Endothelial cell of umbilical vein (primary cell): ENCODE results near the gene MRPS23. TPM values are rescaled to one million over a fixed set of nuclear protein-coding genes. Genes with fewer than 3 reads are reported as not detected.
A peak's percentile ranks its signal among the peaks of the same experiment; 100 is the strongest.

Experiments used
- BruUV-seq: library from RNA; stranded (reverse); fragments of 400-500 nt; replicated peaks from 2 replicates; lab custom pipeline; 2021; lab: Mats Ljungman, UMichigan
- CTCF ChIA-PET: fragments of 300-600, 350-600 bp; sonication (Branson Sonifier 250); formaldehyde crosslinking; loops from one replicate; lab custom pipeline; 2021; ENCODE audit warnings: antibody characterized with exemption, inconsistent platforms; lab: Charles Lee
- POLR2A ChIA-PET: fragments of 300-600, 350-600 bp; sonication (Branson Sonifier 250); formaldehyde crosslinking; loops from one replicate; lab custom pipeline; 2021; ENCODE audit warnings: antibody characterized with exemption, inconsistent platforms; lab: Charles Lee
- DNase-seq: peaks from one replicate; pipeline ENCODE4 v3.0.0-alpha.2; 2011; ENCODE audit warnings: low read depth, low spot score
- FAIRE-seq: peaks from 2 replicates; lab custom pipeline; 2011; peaks lifted over from hg19 to GRCh38; lab: Jason Lieb, UNC
- H2AFZ ChIP-seq: 2 replicates; pipeline ENCODE4 v1.6.0; 2012; ENCODE audit warnings: low read depth, low read length, control low read depth, inconsistent platforms
- H3K27ac ChIP-seq: 2 replicates; pipeline ENCODE4 v1.5.1; 2011; ENCODE audit warnings: low read depth, mild to moderate bottlenecking, control low read depth, low read length, moderate library complexity; ENCODE audit not compliant: insufficient read depth
- H3K27me3 ChIP-seq, 2 experiments: 2 replicates each; pipeline versions ENCODE4 v1.6.0 to v1.6.1; 2011; ENCODE audit warnings: low read length in 2 of 2, mixed read lengths in 1 of 2; ENCODE audit not compliant: control insufficient read depth in 2 of 2, insufficient read depth in 2 of 2
- H3K36me3 ChIP-seq, 2 experiments: 2 replicates in 1 of 2; 3 replicates in 1 of 2; pipeline ENCODE4 v1.5.1; 2011; ENCODE audit warnings: low read length in 2 of 2, mild to moderate bottlenecking in 1 of 2, moderate library complexity in 1 of 2; ENCODE audit not compliant: control insufficient read depth in 2 of 2, insufficient read depth in 2 of 2; ENCODE audit errors: extremely low read depth in 1 of 2
- H3K4me1 ChIP-seq: 3 replicates; pipeline ENCODE4 v1.5.1; 2011; ENCODE audit warnings: mild to moderate bottlenecking, low read length; ENCODE audit not compliant: control insufficient read depth, insufficient read depth; ENCODE audit errors: extremely low read depth
- H3K4me2 ChIP-seq: 2 replicates; pipeline ENCODE4 v1.6.1; 2011; ENCODE audit warnings: low read length, control low read depth, mixed read lengths; ENCODE audit not compliant: insufficient read depth
- H3K4me3 ChIP-seq, 3 experiments: fragments of 200-600 bp in 1 of 3; sonication (generic), shearing (Covaris generic) in 1 of 3; replicated peaks in 1 of 3; 2 replicates each; pipeline ENCODE4 v1.5.1; 2011 to 2016; ENCODE audit warnings: control low read depth in 3 of 3, low read length in 3 of 3, mild to moderate bottlenecking in 2 of 3, inconsistent platforms in 1 of 3, low read depth in 1 of 3, moderate library complexity in 1 of 3; ENCODE audit not compliant: insufficient read depth in 1 of 3
- H3K79me2 ChIP-seq: 2 replicates; pipeline ENCODE4 v1.6.0; 2012; ENCODE audit warnings: low read length, inconsistent platforms; ENCODE audit not compliant: control insufficient read depth, insufficient read depth
- H3K9ac ChIP-seq: replicated peaks from 2 replicates; pipeline ENCODE3; 2011; ENCODE audit warnings: low read length, control low read depth; ENCODE audit not compliant: insufficient read depth; ENCODE audit errors: extremely low read depth
- H3K9me1 ChIP-seq: replicated peaks from 3 replicates; pipeline ENCODE4 v1.6.0; 2011; ENCODE audit warnings: mild to moderate bottlenecking, low read length; ENCODE audit not compliant: control insufficient read depth, insufficient read depth; ENCODE audit errors: extremely low read depth
- H3K9me3 ChIP-seq: replicated peaks from 2 replicates; pipeline ENCODE4 v1.5.1; 2012; ENCODE audit warnings: low read length, inconsistent platforms; ENCODE audit not compliant: control insufficient read depth, insufficient read depth
- H4K20me1 ChIP-seq: replicated peaks from 2 replicates; pipeline ENCODE3; 2011; ENCODE audit warnings: mild to moderate bottlenecking, low read length; ENCODE audit not compliant: control insufficient read depth, insufficient read depth; ENCODE audit errors: extremely low read depth
- EZH2 ChIP-seq: IDR thresholded peaks from 2 replicates; pipeline ENCODE4 v1.6.1; 2012; ENCODE audit warnings: borderline replicate concordance, low read depth, mild to moderate bottlenecking, moderate library complexity, low read length, inconsistent platforms; ENCODE audit not compliant: severe bottlenecking
- FOS ChIP-seq: IDR thresholded peaks from 2 replicates; pipeline ENCODE4 v1.6.1; 2011; ENCODE audit warnings: mild to moderate bottlenecking, low read length, moderate library complexity, borderline replicate concordance; ENCODE audit not compliant: insufficient read depth
- GATA2 ChIP-seq: IDR thresholded peaks from 2 replicates; pipeline ENCODE4 v1.7.0; 2011; ENCODE audit warnings: low read depth, mild to moderate bottlenecking, moderate library complexity, mixed read lengths, low read length; ENCODE audit not compliant: insufficient read length, insufficient read depth
- JUN ChIP-seq: IDR thresholded peaks from 2 replicates; pipeline ENCODE4 v1.6.1; 2011; ENCODE audit warnings: borderline replicate concordance, low read depth; ENCODE audit not compliant: insufficient read length, insufficient read depth
- MYC ChIP-seq: IDR thresholded peaks from one replicate; pipeline ENCODE4 v1.6.1; 2011; ENCODE audit warnings: mild to moderate bottlenecking, low read depth, low read length
- POLR2A ChIP-seq: IDR thresholded peaks from 2 replicates; pipeline ENCODE4 v1.6.1; 2012; ENCODE audit warnings: low read depth, mild to moderate bottlenecking, control low read depth, low read length
- POLR2AphosphoS5 ChIP-seq: IDR thresholded peaks from 2 replicates; pipeline ENCODE4 v1.6.1; 2012; ENCODE audit warnings: low read depth, mild to moderate bottlenecking, control low read depth, low read length, moderate library complexity; ENCODE audit not compliant: insufficient read depth
- dilution Hi-C: fragments of 300-500 bp; cut with MboI; formaldehyde crosslinking; loops from one replicate; pipeline ENCODE4 v1.15.0; 2019; ENCODE audit warnings: low sequenced_read_pairs; ENCODE audit not compliant: extremely low pct_ligation_motif_present
- intact Hi-C: fragments of 100-400 bp; cut with micrococcal nuclease; formaldehyde crosslinking; loops from one replicate; pipeline ENCODE4 v1.10.0; 2022
- polyA plus RNA-seq, 4 experiments: library from polyadenylated mRNA; depleted of rRNA in 3 of 4; stranded (reverse) in 3 of 4; unstranded in 1 of 4; fragments of >200 nt; gene quantifications; 2 replicates each; pipeline versions ENCODE4 v1.2.1 to v1.2.3, GENCODE V29; 2011 to 2012; ENCODE audit warnings: missing spikeins in 1 of 4
- total RNA-seq: library from RNA; stranded (reverse); gene quantifications from 2 replicates; pipeline ENCODE4 v1.2.3, GENCODE V29; 2021
- TF ChIP-seq, protein P1 (sequence below): IDR thresholded peaks from 2 replicates; pipeline ENCODE4 v1.6.1; 2011; ENCODE audit not compliant: insufficient read depth, insufficient read length
- TF ChIP-seq, protein P2 (sequence below), 2 donors: IDR thresholded peaks; 1 replicate in 1 of 2; 2 replicates in 1 of 2; pipeline ENCODE4 v1.5.1; 2011; ENCODE audit warnings: low read length in 2 of 2, mild to moderate bottlenecking in 2 of 2, moderate library complexity in 2 of 2, control low read depth in 1 of 2, inconsistent platforms in 1 of 2, low read depth in 1 of 2; ENCODE audit not compliant: insufficient read depth in 1 of 2; ENCODE audit errors: extremely low read depth in 1 of 2

MRPS23 gene
- total and polyA plus RNA-seq, 2 donors (not counting 3 experiments of a cell fraction or from before 2014, with no cell fraction given) = 39.9 to 46.2 TPM

DNA sequence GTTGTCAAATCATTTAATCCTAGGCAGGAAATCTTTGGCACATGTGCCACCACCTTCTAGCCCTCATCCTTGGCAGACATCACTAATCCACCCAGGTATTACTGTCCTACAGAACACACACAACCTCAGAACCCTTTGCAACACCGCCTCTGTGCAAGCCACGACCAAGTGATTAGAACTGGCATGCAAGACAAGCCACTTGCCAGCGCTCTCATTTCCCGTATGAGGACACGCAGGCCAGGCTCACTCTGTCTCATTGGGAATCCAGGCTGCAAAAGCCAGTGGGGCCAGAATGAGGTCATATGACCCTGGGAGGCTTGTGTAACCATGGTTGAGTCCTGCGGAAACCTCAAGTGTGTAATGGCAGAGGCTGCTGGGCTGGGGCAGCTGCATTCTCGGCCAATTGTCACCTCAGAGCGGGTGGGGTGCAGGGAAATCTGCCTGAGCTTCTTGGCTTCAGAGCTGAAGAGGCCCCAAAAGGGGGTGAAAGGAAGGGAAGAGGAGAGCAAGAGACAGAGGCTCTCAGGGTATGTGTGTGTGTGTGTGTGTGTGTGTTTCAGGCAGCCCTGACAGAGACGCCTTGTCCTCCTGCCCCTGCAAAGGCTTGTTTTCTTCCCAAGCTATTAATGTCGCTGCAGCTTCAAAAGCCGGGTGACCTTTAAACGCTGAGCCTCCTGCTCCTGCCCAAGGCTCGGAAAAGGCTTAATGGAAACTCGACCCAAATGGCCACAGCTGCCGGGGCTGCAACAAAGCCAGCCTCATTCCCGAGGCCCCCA is 43.2 kb upstream of the MRPS23 start:
- peak overlapping the region; percentile 57 for H2AFZ ChIP-seq
- peak overlapping the region; percentile 46 for H3K4me2 ChIP-seq
- H4K20me1 ChIP-seq = no peaks in the 10 kb centered on the region
- H3K27ac ChIP-seq = peak overlapping the region; percentile 70
- no peaks in the 10 kb centered on the region for H3K79me2 ChIP-seq
- no peaks in the 10 kb centered on the region for H3K9me1 ChIP-seq
- intact Hi-C loops (loop anchor here (1.0 to 2.0 kb wide), 8 partner anchors 10 to 220 kb away; partner anchors contain the start of genes CUEDC1 and VEZF1), dilution Hi-C loops (no loop called here)
- peaks cover 26% of the 10 kb centered on the region for H3K4me1 ChIP-seq
- no peak overlapping the region for H3K4me3 ChIP-seq
- no peaks in the 10 kb centered on the region for H3K36me3 ChIP-seq
- peak; percentile 30 for TF ChIP-seq JUN
- TF ChIP-seq, protein P1, sequence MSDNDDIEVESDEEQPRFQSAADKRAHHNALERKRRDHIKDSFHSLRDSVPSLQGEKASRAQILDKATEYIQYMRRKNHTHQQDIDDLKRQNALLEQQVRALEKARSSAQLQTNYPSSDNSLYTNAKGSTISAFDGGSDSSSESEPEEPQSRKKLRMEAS = no peak
- no peak for TF ChIP-seq EZH2
- TF ChIP-seq MYC = no peak
- peak; percentile 33 for TF ChIP-seq FOS
- TF ChIP-seq, protein P2, sequence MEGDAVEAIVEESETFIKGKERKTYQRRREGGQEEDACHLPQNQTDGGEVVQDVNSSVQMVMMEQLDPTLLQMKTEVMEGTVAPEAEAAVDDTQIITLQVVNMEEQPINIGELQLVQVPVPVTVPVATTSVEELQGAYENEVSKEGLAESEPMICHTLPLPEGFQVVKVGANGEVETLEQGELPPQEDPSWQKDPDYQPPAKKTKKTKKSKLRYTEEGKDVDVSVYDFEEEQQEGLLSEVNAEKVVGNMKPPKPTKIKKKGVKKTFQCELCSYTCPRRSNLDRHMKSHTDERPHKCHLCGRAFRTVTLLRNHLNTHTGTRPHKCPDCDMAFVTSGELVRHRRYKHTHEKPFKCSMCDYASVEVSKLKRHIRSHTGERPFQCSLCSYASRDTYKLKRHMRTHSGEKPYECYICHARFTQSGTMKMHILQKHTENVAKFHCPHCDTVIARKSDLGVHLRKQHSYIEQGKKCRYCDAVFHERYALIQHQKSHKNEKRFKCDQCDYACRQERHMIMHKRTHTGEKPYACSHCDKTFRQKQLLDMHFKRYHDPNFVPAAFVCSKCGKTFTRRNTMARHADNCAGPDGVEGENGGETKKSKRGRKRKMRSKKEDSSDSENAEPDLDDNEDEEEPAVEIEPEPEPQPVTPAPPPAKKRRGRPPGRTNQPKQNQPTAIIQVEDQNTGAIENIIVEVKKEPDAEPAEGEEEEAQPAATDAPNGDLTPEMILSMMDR (IDR thresholded peaks at IDR 0.05; ENCODE audit: extremely low read depth in 1 of 2, insufficient read depth in 1 of 2, low read depth in 1 of 2, low read length in 2 of 2) = no peak
- no peak for TF ChIP-seq GATA2
- no peak for TF ChIP-seq POLR2A
- peak; percentile 31 for TF ChIP-seq POLR2AphosphoS5
- no peaks in the 10 kb centered on the region for H3K9me3 ChIP-seq
- peak overlapping the region; percentile 48 for H3K9ac ChIP-seq
- ChIA-PET POLR2A (interaction anchor here (0.7 to 1.1 kb wide), 4 partner anchors 18 to 95 kb away, joined by 3 to 5 read pairs (median 4); partner anchors contain the start of genes CUEDC1 and VEZF1), CTCF (interaction anchor here (0.8 to 6.1 kb wide), 26 partner anchors 10 to 106 kb away, joined by 3 to 67 read pairs (median 6); partner anchors contain the start of genes CUEDC1 and VEZF1)
- FAIRE-seq = no peak
- BruUV-seq = no TSS peak
- peak; percentile 81 for DNase-seq
- H3K27me3 ChIP-seq = no peaks in the 10 kb centered on the region
